Fibroblast of upper back skin (primary cell): ENCODE measurements around the gene HAPLN1.

Experiments used
- DNase-seq: peaks from one replicate; pipeline ENCODE4 v3.0.0-alpha.2; 2013

The HAPLN1 gene

GRCh38 chr5:83715236-83716065 lies 5.2 kb downstream of the HAPLN1 start:
- DNase-seq: peak; percentile 42

DNA sequence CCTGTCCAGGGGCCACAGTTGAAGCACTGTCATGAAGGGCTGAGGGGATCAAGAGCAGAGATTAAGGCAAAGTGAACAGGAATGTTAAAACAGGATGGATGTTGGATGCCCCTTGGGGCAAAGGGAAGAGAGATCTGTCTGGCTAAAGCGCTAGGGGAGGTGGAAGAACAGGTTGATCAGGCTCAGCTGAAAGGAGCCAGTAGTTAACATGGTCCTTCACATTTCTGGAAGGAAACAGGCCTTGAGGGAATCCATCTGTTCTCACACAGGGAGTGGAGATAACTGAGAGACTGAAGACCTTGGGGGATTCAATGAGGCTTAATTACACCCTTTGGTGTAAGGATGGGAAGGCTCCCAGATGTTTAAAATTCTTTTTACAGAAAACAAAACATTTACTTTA lies 5.8 kb downstream of the HAPLN1 start:
- DNase-seq: no peak

- DNase-seq: peak; percentile 41
Measured at GRCh38 chr5:83711982-83712601, 8.6 kb downstream of the HAPLN1 start.

DNA sequence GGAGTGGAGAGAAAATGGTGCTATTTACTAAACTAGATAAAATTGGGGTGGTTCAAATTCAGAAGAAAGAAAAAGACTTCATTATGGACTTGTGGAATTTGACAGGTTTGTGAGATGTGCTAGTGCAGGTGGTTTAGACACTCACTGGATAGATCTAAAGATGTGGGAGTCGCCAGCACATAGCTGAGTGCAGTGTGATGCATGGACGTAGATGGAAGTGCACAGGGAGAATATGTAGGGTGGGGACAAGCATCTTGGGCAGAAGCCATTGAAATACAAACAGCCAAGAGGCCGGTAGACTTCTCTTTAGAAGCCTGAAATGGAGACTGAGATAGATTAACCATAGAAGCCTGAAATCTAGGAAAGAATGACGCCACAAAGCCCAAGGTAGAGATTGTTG lies 10.7 kb downstream of the HAPLN1 start:
- DNase-seq: no peak

DNA sequence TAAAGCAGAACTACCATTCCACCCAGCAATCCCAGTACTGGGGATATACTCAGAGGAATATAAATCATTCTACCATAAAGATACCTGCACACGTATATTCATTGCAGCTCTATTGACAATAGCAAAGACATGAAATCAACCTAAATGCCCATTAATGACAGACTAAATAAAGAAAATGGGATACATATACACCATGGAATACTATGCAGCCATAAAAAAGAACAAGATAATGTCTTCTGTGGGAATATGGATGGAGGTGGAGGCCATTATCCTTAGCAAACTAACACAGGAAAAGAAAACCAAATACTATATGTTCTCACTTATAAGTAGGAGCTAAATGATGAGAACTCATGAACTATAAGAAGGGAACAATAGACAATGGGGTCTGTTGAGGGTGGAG lies 12.5 kb downstream of the HAPLN1 start:
- no peak for DNase-seq

DNA sequence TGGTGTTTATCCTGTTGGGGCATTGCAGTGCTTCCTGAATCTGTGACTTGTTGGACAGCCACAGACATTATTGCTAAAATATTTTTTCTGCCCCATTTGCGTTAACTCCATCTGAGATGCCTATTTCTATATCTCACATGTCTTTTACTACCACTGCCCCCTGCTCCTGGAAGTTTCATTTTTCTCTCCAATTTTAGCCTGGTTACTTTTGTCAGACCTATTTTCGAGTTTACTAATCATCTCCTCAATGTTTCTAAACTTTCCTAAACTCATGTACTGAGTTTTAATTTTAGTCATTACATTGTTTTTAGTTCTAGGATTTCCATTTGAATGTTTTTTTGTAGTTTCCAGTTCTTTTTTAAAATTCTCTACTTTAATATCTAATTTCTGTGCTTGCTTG lies 17.6 kb downstream of the HAPLN1 start:
- DNase-seq: no peak

GRCh38 chr5:83701886-83702285 lies 18.8 kb downstream of the HAPLN1 start:
- no peak for DNase-seq

DNA sequence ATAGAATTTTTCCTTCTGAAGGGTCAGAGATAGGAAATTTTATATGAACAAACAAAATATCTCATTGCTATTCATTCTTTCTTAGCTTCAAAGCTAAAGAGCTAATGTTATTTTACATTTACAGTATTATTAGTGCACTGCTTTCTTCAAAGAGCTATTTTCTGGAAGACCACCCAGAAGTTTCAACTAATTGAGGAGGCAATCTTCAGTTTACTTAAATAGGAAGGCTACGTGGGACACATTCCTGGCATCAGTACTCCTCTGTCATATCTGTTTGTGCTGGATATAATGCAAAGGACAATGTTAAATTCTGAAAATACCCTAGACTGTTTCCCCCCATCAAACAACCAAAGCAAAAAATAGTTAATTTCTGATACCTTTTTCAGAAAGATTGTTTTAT lies 30.8 kb downstream of the HAPLN1 start:
- no peak for DNase-seq

GRCh38 chr5:83688281-83688680 lies 32.4 kb downstream of the HAPLN1 start:
- no peak for DNase-seq

DNA sequence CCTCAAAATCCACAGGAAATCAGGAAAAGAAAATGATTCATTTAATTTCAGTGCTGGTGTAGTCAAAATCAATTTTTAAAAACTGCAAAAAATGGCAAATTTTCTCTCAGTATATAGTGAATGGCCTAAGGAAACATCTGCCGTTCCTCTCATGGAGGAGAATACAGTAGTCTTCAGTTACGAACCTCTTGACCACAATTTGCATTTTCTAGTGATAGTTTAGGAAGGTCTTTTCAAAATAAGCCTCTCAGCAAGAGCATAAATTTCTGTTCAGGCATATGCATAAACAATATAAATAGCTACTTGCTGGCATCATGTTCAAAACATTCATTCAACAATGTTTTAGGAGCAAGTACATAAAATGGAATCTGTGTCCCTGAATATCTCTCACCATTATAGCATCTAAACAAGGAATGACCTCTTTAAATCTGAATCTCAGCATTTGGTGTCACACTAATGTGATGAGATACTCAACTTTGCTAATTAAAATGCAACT lies 33.5 kb downstream of the HAPLN1 start:
- DNase-seq: no peak

DNA sequence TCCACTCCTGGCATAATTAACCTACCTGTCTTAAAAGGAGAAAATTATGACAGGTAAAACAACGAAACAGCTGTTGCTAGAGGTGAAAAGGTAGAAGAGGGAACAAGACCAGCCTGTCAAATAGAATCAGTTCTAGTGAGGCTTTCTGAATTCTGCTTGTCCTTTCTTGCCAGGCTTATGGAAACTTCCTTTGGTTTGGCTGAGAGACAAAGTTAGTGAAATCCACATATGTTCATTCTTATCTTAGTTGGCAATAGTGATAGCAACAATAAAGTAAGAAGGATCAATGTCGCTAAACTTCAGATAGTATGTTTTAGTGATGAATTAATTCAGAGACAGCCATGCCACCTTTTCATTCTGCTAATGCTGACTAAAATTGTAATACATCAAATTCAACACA lies 34.4 kb downstream of the HAPLN1 start:
- DNase-seq: no peak

DNA sequence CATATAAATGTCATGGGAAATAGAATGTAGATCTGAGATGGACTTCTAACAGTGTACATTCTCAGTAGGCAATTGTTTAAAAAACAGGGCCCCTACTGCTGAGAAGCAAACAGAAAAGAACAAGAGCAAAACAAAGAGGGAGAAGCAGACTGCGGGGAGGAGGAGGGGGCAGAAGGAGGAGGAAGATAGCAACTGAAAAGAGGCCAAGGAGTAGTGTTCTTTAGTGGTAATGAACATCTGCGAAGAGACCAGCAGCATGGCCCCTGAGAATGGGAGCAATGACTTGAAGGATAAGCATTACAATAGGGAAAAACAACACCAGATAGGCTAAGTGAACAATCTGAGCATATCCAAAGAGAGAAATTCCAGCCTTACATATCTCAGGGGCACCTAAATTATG lies 36.8 kb downstream of the HAPLN1 start:
- no peak for DNase-seq

- DNase-seq: no peak
Measured at GRCh38 chr5:83672646-83673045, 48.0 kb downstream of the HAPLN1 start.

- DNase-seq: no peak
Measured at GRCh38 chr5:83672158-83672557, 48.5 kb downstream of the HAPLN1 start.

DNA sequence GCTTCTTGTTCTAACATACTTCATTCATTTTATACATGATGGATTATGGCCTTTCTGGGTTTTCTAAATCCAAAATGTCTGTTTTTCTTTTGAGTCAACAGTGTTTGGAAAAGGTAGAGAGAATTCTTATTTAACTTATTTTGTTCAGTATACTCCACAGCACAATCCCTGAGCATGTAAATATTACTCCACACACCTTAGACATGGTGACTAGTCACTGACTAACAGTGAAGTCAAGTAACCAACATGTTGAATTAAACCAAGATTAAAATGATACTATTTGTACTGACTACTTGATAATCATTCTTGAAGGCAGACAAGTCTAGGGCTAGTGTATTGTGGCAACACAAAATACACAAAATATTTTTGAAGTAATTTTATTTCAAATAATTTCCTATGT lies 55.0 kb downstream of the HAPLN1 start:
- DNase-seq: no peak

DNA sequence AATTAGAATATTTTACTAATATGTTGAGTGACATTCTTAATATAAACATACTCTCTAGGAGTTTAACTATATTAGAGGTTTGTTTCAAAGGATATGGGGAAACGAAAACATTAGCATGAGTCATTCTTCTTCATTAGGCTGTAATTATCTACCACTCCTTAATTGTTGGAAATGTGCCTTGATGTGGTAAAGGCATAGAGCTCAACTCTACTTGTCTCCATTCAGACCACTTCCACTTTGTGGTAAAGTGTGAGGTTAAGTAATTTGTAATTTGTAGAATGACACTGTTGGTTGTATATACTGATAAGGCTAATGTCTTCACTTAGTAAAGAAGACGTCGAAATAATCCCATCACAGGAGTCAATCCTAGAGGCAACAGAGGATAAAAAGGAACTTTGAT lies 58.1 kb downstream of the HAPLN1 start:
- DNase-seq: no peak

DNA sequence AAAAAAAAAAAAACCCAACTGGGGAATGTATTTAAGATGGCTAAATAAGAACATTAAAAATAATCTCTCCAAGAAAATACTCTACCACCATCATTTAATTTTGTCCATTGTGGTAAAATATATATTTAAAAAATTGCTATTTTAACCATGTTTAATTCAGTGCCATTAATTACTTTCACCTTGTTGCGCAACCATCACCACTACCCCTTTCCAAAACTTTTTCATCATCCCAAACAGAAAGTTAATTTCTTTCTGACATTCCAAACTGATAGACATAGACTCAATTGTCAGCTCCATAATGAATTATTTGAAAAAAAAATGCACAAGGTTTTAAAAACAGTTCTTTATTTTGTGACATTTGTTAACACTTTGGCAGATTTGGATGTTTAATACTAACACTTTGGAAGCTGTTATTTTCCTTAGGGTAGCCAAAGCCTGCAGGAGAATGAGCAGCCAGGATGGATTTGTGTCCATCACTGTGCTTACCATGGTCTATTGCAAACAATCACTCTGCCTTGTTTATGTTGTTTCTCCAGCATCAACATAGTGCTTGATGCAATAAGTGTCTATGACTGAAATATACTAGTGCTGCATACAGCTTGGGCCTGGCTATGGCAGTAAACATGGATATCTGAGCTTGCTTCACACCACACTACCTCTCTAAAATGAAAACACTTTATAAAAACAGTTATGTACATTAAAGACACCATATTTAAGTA lies 62.7 kb downstream of the HAPLN1 start:
- no peak for DNase-seq

GRCh38 chr5:83654427-83654994 lies 66.1 kb downstream of the HAPLN1 start:
- DNase-seq: no peak

- no peak for DNase-seq
Measured at GRCh38 chr5:83653669-83654068, 67.0 kb downstream of the HAPLN1 start.

DNA sequence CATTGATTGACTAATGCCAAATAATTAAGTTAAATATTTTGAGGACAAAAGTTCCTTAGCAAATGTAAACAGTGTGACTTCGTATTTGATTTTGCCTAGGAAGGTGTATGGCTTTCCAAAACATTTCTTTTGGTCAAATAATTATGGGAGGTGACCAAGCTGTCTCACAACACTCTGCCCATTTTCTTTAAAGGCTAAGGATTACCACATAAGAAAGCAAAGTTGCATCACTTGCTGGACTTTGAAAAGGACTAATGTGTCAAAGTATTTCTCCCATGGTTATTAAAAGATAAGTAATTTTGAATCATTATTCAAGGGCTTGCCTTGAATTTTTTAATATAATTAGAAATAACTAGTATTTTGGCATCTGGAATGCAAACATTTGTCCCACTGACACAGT lies 74.7 kb downstream of the HAPLN1 start:
- DNase-seq: peak; percentile 16

DNA sequence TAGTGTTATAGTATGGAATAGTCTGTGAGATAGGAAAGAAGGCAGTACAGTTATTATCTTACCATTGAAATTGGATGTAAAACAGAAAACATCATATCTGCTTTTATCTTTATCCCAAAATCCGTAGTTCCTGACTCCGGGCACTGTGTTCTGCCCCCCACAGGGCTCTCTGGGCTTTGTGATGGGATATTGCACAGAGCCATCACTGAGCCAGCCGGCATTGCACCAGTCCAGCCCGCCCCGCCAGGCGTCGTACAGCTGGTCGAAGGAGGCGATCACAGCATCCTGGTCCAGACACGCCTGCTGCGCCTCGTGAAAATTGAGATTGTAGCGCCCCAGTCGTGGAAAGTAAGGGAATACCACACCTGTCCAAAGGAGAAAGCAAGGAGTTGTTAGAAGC lies 76.4 kb downstream of the HAPLN1 start:
- DNase-seq: no peak

DNA sequence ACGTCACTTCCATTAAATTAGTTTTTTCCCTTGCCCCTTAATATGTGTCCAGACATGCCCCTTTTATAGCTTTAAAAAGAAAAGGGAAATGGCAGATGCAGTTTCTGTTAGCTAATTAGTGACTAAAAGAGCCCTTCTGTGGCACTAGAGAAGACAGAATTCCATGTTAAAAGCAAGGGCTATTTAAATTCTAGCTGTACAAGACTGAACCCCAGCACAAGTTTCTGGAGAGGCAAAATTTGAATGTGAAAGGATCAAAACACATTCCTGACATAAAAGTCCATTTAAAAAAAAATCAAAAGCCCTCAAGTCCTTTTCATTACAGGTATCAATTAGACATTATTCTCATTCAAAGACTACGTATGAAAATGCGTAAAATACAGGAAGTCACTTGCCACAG lies 78.7 kb downstream of the HAPLN1 start:
- DNase-seq: no peak

GRCh38 chr5:83639911-83640310 lies 80.7 kb downstream of the HAPLN1 start:
- no peak for DNase-seq

DNA sequence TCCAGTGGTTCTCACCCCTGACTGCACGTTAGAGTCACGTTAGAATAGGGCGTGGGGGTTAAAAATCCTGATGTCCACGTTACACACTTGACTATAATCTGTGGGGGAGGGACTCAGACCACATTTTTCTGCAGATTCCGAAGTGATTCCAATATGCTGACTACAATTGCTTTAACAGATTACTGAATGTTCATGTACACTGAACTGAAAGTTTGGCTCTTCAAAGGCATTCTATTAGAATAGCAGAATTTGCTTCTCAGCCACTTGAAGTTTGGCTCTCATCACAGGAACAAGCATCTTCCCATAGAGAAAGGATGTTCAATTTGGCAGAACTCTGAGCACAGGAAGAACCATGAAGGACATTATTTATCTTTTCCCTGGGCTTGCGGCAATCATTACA lies 84.5 kb downstream of the HAPLN1 start:
- DNase-seq: peak; percentile 53
